Stimulated activated CD8-positive, alpha-beta memory T cell treated with anti-CD3 and anti-CD28 coated beads, Interleukin-15, amount 100 ng/mL, for 1 hour (primary cell): ENCODE data around the gene SPTBN5.

Experiments
- DNase-seq: peaks from one replicate; pipeline ENCODE4 v3.0.0-alpha.2; 2020; ENCODE audit warnings: low read depth

SPTBN5 gene

DNA sequence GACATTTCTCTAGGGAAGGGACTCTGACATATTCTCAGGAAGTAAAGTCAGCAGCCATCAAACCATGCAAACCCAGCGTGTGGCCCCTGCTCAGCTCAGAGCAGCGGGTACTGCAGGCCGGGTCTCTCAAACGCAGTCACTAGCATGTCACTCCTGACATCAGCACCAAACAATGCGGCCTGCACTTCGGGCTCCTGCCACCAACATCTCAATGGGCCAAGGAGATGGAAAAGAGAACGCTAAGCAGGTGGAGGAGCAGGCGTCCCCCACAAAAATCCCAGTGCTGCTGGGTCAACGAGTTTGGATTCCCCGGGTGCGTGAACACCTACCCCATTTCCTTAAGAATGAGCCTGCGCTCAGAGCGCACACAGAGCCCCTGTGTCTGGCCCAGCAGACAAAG, 9.9 kb upstream of the SPTBN5 start:
- no peak for DNase-seq

DNA sequence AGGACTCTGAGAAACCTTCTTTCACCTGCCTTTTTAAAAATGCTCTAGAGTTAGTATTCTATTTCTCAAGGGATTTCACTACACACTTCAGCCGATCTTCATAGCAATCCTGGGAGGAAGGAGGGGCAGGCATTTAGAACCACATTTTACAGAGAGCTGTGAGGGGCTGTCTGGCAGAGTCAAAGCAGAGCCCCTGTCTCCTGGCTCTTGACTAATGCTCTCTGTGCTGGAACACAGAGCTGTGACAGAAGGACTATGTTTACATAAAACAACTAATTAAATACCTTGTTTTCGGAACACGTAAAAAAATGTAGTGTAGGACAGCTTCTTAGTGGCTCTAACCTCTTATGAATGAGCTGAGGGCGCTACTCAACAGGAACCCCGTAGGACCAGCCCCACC, 7.6 kb upstream of the SPTBN5 start:
- no peak for DNase-seq

DNA sequence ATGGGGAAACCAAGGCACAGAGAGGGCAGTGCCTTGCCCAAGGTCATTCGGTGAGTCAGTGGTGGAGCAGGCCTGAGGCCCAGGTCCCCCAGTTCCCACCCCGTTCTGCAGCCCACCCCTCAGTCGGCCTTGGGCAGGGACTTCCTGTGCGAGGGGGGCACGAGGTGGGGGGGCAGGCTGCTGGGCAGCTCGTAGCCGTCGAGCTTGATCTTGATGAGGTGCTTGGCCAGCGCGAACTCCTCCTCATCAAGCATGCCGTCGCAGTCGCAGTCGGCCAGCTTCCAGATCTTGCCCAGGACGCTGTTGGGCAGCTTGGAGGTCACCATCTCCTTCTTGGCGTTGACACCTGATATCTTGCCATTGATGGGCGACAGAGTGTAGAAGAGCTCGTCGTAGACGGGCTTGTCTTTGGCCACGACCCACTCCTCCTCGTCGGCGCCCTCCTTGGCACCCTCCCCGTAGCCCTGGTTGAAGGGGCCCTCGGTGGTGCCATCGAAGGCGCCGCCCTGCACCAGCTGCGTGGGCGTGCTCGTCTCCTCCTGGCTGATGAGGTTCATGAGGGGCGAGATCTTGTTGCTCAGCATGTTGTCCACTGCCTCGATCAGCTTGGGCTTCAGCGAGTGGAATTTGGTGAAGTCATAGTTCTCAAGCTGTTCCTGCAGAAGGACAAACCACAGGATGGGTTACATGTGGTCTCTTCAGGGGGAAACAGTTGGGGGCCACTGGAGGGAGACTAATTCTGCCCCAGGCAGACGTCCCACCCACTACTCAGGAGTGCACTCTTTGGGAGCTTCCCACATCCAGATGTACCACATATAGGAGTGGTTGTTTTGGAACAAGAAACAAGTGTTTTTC, 6.9 kb upstream of the SPTBN5 start:
- DNase-seq, result no peak

DNA sequence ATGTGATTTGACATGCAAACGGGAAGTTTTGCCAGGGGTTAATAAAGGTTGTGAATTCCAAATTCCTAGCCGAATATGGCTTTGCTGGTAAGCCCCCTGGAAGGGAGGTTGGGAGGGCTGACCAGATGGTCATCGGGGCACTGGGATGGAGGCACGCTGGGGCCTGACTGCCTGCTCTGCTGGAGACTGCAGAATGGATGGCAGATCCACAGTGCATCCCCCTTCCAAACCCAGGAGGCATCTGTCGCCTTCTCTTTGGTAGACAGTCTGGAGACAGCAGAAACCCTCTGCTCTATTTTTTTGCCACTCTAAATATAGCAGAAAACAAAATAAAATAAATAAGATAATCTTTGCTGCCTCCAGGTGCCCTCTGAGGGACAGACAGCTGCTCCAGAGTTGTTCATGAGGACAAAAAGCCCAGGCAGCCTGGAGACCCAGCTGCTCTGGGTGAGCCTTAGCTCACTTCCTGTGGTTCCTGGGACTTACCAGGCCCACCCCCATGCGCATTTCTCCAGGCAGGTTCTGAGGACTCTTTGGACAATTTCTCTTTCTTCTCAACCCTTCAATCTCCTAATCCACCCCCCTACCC, 6.1 kb upstream of the SPTBN5 start:
- no peak for DNase-seq

DNA sequence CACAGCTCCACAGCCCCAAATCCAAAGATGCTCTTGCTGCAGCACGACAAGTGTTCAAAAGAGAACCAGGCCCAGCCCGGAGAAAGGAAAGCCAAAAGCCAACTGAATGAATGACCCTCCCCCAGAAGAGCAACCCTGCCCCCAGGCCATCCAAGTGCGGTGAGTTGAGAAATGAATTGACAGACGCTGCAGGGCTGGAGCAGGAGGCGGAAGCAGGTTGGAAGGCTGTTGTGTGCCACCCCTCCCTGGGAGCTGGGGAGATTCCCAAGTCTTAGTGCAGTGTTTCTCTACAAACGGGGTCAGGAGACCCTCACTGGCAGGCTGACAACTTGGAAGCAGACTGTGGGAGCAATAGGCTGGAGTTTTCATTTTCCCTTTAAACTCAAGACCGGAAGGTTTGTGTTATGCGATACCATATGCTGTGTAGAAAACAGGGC, 3.5 kb upstream of the SPTBN5 start:
- no peak for DNase-seq

- no peak for DNase-seq
Measured at GRCh38 chr15:41896566-41896965, 2.7 kb upstream of the SPTBN5 start.

DNA sequence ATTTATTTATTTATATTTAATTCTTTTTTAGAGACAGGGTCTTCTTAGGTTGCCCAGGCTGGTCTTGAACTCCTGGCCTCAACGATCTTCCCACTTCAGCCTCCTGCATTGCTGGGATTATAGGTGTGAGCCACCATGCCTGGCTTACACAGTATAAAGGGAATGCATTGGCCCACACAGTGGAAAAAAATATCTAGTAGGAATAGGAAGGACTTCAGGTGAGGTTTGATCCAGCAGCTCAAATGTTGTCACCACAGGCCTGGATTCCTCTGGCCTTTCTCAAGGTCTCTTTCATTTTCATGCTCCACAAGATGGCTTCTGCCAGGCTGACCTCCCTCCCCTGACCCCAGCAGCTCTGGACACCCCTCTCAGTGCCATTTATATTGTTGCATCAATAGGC, 2.1 kb upstream of the SPTBN5 start:
- no peak for DNase-seq

- no peak for DNase-seq
Measured at GRCh38 chr15:41895491-41895890, 1.6 kb upstream of the SPTBN5 start.

- peak; percentile 66 for DNase-seq
Measured at GRCh38 chr15:41894791-41895463, 1.1 kb upstream of the SPTBN5 start.

DNA sequence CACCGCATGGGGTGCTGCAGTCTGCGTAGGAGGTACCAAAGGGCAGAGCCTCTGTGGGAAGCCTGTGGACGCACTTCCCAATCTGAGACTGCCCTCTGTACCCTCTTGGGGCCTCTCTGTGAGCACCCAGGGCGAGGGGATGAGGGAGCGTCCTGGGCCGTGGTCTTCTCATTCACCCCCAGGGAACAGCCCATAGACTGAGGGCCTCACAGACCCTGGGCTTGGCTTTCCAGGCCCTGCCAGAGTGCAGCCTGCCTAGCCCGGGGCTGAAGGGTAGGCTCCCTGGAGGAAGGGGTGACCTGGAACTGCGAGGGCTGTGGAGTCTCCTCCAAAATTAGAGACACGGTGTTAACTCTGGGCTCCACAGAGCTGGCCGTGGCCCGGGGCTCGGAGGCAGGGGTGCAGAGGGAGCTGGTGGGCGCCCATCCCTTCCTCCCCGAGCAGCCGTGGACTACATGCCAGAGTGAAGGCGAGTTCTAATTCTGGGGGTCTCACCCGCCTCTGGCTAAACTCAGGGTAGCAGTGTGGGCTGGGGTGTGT, 468 bp upstream of the SPTBN5 start:
- DNase-seq, result no peak

DNA sequence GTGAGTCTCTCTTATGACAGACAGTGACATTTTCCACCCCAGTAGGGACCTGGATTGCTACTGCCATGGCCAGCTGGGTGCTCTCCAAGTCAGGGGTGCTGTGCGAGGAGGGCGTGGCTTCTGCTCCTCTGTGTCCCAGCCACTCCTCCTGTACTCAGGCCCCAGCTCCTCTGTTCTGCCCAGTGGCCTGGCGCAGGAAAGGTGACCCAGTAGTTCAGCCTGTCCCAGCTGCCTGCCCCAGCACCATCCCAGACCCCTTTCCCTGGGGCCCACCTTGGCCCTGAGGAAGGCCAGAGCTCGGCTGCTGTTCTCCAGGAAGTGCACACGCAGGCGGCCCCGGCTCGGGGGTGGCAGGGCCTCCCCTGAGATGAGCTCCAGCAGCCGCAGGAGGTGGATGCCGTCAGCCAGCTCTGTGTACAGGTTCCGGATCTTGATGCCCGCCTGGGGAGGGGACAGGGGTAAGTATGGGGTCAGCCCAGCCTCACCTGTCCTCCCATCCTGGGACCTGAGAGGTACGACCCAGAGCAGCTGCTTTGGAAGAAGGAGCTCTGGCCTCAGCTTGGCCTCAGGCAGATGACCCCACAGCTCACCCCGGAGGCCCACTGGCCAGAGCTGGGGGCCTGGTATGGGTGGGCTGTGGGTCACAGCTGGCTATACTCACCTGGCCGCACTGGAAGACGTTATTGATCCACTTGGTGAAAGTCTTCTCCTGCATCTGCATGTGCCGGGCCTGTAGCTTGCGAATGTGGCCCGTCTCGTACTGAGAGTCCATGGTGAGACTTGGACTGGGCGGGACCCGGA, 1.0 kb downstream of the SPTBN5 start:
- DNase-seq, result no peak

DNA sequence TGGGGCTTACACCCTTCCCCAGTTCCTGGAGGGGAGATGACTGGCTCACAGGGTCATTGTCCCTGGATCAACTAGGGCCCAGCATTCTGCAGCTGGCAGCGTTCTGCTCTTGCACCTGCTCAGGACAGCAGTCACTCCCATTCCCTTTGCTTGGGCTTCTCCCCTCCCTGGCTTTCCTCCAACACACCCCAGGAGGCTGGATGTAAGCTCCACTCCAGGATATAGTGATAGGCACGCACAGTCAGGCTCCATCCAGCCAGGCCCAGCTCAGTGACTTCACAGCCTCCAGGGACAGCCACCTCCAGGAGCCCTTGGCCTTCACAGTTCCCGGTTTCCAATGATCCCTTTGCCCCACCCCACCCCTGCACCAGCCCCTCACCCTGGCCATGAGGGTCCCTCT, 1.9 kb downstream of the SPTBN5 start:
- no peak for DNase-seq

- no peak for DNase-seq
Measured at GRCh38 chr15:41891226-41891625, 2.6 kb downstream of the SPTBN5 start.

DNA sequence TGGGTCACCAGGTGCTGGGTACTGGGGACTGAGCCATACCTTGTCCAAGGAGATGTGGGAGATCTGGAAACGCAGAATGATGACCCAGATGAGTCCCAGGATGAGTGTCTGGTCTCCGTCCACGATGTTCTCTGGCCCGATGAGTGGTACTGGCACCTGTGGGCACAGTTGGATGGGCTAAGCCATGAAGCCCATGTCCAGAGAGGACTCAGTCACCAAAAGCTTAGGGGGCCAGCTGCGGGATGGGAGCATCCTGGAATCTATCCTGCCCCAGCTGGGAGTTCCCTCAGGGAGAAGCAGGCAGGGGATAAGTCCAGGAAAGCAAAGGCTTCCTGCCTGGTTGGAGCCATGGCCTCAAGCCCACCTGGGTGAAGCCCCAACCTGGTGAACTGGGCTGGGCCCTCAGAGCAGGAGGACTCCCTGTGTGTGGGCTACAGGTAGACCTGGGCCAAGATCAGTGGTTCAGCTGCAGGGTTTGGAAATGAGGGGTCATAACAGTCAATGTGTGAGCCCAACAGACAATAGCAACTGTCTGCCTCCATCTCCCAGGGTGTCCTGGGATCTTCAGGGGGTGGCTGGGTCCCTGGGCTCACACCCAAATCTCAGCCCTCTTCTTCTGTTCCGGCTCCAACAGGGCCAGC, 3.7 kb downstream of the SPTBN5 start:
- no peak for DNase-seq

GRCh38 chr15:41888662-41889253, 5.1 kb downstream of the SPTBN5 start:
- no peak for DNase-seq

- no peak for DNase-seq
Measured at GRCh38 chr15:41887893-41888292, 6.0 kb downstream of the SPTBN5 start.

- DNase-seq, result no peak
Measured at GRCh38 chr15:41887161-41887560, 6.7 kb downstream of the SPTBN5 start.

DNA sequence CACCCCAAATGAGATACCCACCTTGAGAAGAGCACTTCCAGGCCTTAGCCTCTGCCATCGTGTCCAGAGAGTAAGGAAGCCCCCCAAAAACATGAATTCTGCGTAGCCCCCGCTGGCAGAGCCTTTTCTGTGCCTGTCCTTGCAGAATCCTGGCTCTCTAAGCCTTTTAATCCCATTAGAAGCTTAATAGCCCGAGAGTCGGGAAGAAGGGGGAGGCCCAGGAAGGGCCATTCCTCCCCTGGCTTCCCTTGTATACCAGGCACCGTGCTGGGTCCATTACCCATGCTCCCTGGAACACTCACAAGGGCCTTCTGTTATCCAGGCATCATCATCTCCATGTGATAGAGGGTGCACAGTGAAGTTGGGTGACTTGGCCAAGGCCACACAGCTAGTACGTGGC, 7.1 kb downstream of the SPTBN5 start:
- no peak for DNase-seq

- no peak for DNase-seq
Measured at GRCh38 chr15:41885841-41886240, 8.0 kb downstream of the SPTBN5 start.

- no peak for DNase-seq
Measured at GRCh38 chr15:41885321-41885720, 8.5 kb downstream of the SPTBN5 start.

GRCh38 chr15:41884458-41884857, 9.4 kb downstream of the SPTBN5 start:
- DNase-seq, result no peak
